HG03378 (cell line): ENCODE results near the gene KLHL22.
"Not testable (repeated sequence)": the region's sequence is repeated elsewhere in the genome, so short reads cannot be mapped to it uniquely, and the experiment has no call there.

Experiments
- ATAC-seq: cut with Tn5 transposase; IDR thresholded peaks from one replicate; pipeline ENCODE4 v1.9.1; 2021; ENCODE audit warnings: mild to moderate bottlenecking, moderate library complexity; ENCODE audit not compliant: unreplicated experiment

The KLHL22 gene

GRCh38 chr22:20472629-20473442 lies 22.8 kb downstream of the KLHL22 start:
- no peak for ATAC-seq

GRCh38 chr22:20471126-20471833 lies 24.3 kb downstream of the KLHL22 start:
- ATAC-seq: no peak

GRCh38 chr22:20470525-20470924 lies 25.1 kb downstream of the KLHL22 start:
- not testable (repeated sequence) for ATAC-seq

GRCh38 chr22:20469110-20469868 lies 26.3 kb downstream of the KLHL22 start:
- no peak for ATAC-seq

GRCh38 chr22:20466659-20467379 lies 28.8 kb downstream of the KLHL22 start:
- ATAC-seq: no peak

- ATAC-seq: no peak
Measured at GRCh38 chr22:20465759-20466077, 29.9 kb downstream of the KLHL22 start.

GRCh38 chr22:20464912-20465758 lies 30.5 kb downstream of the KLHL22 start:
- ATAC-seq: no peak

- ATAC-seq: no peak
Measured at GRCh38 chr22:20464096-20464614, 31.4 kb downstream of the KLHL22 start.

GRCh38 chr22:20463324-20464095 lies 32.1 kb downstream of the KLHL22 start:
- ATAC-seq: no peak

- no peak for ATAC-seq
Measured at GRCh38 chr22:20459862-20460261, 35.7 kb downstream of the KLHL22 start.

GRCh38 chr22:20459152-20459542 lies 36.4 kb downstream of the KLHL22 start:
- ATAC-seq: no peak

- ATAC-seq: no peak
Measured at GRCh38 chr22:20458530-20459151, 37.0 kb downstream of the KLHL22 start.

- no peak for ATAC-seq
Measured at GRCh38 chr22:20457506-20458240, 37.9 kb downstream of the KLHL22 start.

GRCh38 chr22:20456722-20457076 lies 38.9 kb downstream of the KLHL22 start:
- no peak for ATAC-seq

GRCh38 chr22:20456064-20456721 lies 39.4 kb downstream of the KLHL22 start:
- ATAC-seq: no peak

- no peak for ATAC-seq
Measured at GRCh38 chr22:20455709-20456063, 39.9 kb downstream of the KLHL22 start.

- ATAC-seq: no peak
Measured at GRCh38 chr22:20453222-20453621, 42.4 kb downstream of the KLHL22 start.

GRCh38 chr22:20451920-20452319 lies 43.7 kb downstream of the KLHL22 start:
- ATAC-seq: no peak
